Smooth muscle cell (in vitro differentiated cells): ENCODE measurements around the gene ERH. TPM values are rescaled to one million over a fixed set of nuclear protein-coding genes. Genes with fewer than 3 reads are reported as not detected.

Experiments used
- DNase-seq: peaks from one replicate; lab custom pipeline; 2025; ENCODE audit not compliant: unreplicated experiment; lab: John Stamatoyannopoulos, UW
- H2AFZ ChIP-seq: fragments of 200-600 bp; sonication (generic); 2 replicates; pipeline ENCODE4 v1.6.0; 2016; ENCODE audit warnings: antibody characterized with exemption, low read depth, mild to moderate bottlenecking
- H3F3A ChIP-seq: fragments of 200-600 bp; sonication (generic); 2 replicates; pipeline ENCODE4 v1.6.0; 2017; ENCODE audit warnings: antibody characterized with exemption, low read depth
- H3K27ac ChIP-seq: fragments of 200-600 bp; sonication (generic); 2 replicates; pipeline ENCODE4 v1.5.1; 2016; ENCODE audit warnings: low read depth, mild to moderate bottlenecking
- H3K27me3 ChIP-seq: fragments of 200-600 bp; sonication (generic); 2 replicates; pipeline ENCODE4 v1.6.1; 2016; ENCODE audit warnings: low read depth, mild to moderate bottlenecking
- H3K36me3 ChIP-seq: fragments of 200-600 bp; sonication (generic); 2 replicates; pipeline ENCODE4 v1.5.1; 2016; ENCODE audit warnings: low read depth
- H3K4me1 ChIP-seq: fragments of 200-600 bp; sonication (generic); 2 replicates; pipeline ENCODE4 v1.5.1; 2016; ENCODE audit warnings: low read depth
- H3K4me2 ChIP-seq: fragments of 200-600 bp; sonication (generic); 2 replicates; pipeline ENCODE4 v1.6.0; 2016; ENCODE audit warnings: mild to moderate bottlenecking
- H3K4me3 ChIP-seq: fragments of 200-600 bp; sonication (generic); 2 replicates; pipeline ENCODE4 v1.5.1; 2016; ENCODE audit warnings: mild to moderate bottlenecking
- H3K79me2 ChIP-seq: fragments of 200-600 bp; sonication (generic); 2 replicates; pipeline ENCODE4 v1.6.0; 2016; ENCODE audit warnings: low read depth, mild to moderate bottlenecking
- H3K9ac ChIP-seq: fragments of 200-600 bp; sonication (generic); 2 replicates; pipeline ENCODE4 v1.6.0; 2016; ENCODE audit warnings: low read depth
- H3K9me3 ChIP-seq: fragments of 200-600 bp; sonication (generic); replicated peaks from 2 replicates; pipeline ENCODE4 v1.5.1; 2016; ENCODE audit warnings: low read depth
- H4K20me1 ChIP-seq: fragments of 200-600 bp; sonication (generic); 2 replicates; pipeline ENCODE4 v1.6.0; 2016; ENCODE audit warnings: low read depth
- CTCF ChIP-seq: fragments of 200-600 bp; sonication (generic); IDR thresholded peaks from 2 replicates; pipeline ENCODE4 v1.5.1; 2017; ENCODE audit warnings: borderline replicate concordance, mild to moderate bottlenecking, antibody characterized with exemption; ENCODE audit not compliant: insufficient read depth, poor library complexity, severe bottlenecking
- WGBS: methylation state at CpG from one replicate; pipeline ENCODE4 v1.1.7; 2016; ENCODE audit warnings: low lambda C conversion rate; 5-methylcytosine and 5-hydroxymethylcytosine counted together
- polyA plus RNA-seq: library from polyadenylated mRNA; unstranded; fragments of >200 nt; fragmentation: Nextera tagmentation; extraction: Ambion mirVana; gene quantifications from 2 replicates; pipeline ENCODE4 v1.2.1, GENCODE V29; 2016
- total RNA-seq: library from RNA; depleted of rRNA; stranded (reverse); fragments of >200 nt; gene quantifications from 2 replicates; pipeline ENCODE4 v1.2.3, GENCODE V29; 2014

The ERH gene
- total and polyA plus RNA-seq, 2 experiments from 2014 or later: 118 to 208 TPM

DNA sequence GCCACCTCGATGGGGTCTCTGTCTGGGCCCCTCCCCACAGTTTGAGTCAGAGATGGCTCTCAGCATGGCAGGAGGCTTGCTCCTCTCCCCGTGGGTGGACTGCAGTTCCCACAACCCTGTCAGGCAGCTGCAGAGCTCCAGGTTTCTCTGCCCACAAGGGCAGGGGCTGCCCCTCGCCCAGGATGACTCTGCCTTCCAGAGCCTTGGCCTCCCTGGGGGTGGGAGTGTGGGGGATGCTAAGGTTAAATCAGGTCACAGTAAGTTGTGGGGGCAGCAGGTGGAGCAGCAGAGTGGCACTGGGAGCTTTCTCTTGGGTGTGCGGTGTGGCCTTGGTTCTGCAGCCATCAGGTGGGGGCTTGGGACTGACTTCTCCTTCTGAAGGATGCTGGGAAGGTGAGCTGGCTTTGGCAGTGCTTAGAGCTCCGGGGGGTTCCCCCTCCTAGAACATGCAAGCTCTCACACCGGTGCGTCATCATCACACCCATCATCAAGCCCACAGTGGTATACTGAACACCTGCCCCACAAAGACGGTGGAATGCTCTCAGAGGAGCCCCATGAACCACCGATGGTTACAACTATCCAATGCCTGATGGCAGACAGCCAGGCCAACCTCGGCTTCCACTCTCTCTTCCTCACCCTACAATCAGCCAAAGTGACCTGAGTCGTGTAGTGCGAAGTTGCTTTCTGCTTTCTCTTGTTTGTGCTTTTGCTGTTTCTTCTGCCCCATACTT, 39.7 kb downstream of the ERH start:
- no peaks in the 10 kb centered on the region for H3K79me2 ChIP-seq
- H4K20me1 ChIP-seq: no peaks in the 10 kb centered on the region
- H3K9ac ChIP-seq: no peak overlapping the region
- no peaks in the 10 kb centered on the region for H3K4me1 ChIP-seq
- peaks cover under 1% of the 10 kb centered on the region for H3K27me3 ChIP-seq
- H3K4me3 ChIP-seq: no peak overlapping the region
- no peak for DNase-seq
- H3K9me3 ChIP-seq: no peaks in the 10 kb centered on the region
- TF ChIP-seq CTCF: no peak
- no peak overlapping the region for H3K27ac ChIP-seq
- no peak overlapping the region for H2AFZ ChIP-seq
- H3K36me3 ChIP-seq: no peaks in the 10 kb centered on the region
- WGBS: 90% methylated on average over 12 of the region's 12 CpGs
- no peak overlapping the region for H3K4me2 ChIP-seq
- H3F3A ChIP-seq: no peaks in the 10 kb centered on the region

GRCh38 chr14:69357544-69358200, 40.4 kb downstream of the ERH start:
- no peak overlapping the region for H3K27ac ChIP-seq
- no peaks in the 10 kb centered on the region for H3F3A ChIP-seq
- no peaks in the 10 kb centered on the region for H4K20me1 ChIP-seq
- no peak overlapping the region for H3K4me2 ChIP-seq
- H3K9me3 ChIP-seq: no peaks in the 10 kb centered on the region
- no peak for TF ChIP-seq CTCF
- H3K79me2 ChIP-seq: no peaks in the 10 kb centered on the region
- no peaks in the 10 kb centered on the region for H3K36me3 ChIP-seq
- peaks cover 4% of the 10 kb centered on the region for H3K27me3 ChIP-seq
- no peak overlapping the region for H3K9ac ChIP-seq
- H2AFZ ChIP-seq: no peak overlapping the region
- no peak for DNase-seq
- H3K4me1 ChIP-seq: no peaks in the 10 kb centered on the region
- no peak overlapping the region for H3K4me3 ChIP-seq
- WGBS: 69% methylated on average over 7 of the region's 7 CpGs

DNA sequence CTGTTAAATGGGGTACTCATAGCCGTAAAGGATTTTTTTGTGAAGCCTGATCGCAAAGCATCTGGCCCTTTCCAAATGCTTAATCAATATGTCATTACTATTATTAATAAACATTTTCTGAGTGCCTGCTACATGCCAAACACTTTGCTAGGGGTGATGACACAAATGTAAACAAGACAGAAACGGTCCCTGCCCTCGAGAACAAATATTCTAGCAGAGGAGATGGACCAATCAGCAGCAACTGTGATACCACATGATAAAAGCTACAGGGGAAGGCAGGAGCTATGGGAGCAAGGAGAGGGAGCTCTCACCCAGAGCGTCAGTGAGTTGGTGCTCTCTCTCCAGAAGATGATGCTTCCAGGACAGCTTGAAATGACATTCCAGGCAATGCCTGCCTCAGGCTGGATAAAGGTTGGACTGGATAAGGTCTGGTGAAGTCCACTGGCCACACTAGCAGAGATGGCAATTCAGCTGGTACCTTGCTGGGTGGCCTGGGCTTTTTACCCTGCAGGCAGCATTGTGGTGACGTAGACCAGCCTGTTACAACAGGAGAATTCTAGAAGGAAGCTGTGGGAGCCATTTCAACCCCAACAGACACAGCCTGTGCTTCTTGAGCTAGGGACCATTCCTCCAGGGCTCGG, 41.1 kb downstream of the ERH start:
- peaks cover 4% of the 10 kb centered on the region for H3K27me3 ChIP-seq
- no peak overlapping the region for H3K4me2 ChIP-seq
- H3K79me2 ChIP-seq: no peaks in the 10 kb centered on the region
- no peaks in the 10 kb centered on the region for H3K9me3 ChIP-seq
- TF ChIP-seq CTCF: no peak
- H2AFZ ChIP-seq: no peak overlapping the region
- H3K4me3 ChIP-seq: no peak overlapping the region
- no peak overlapping the region for H3K9ac ChIP-seq
- no peak overlapping the region for H3K27ac ChIP-seq
- DNase-seq: no peak
- H3K36me3 ChIP-seq: no peaks in the 10 kb centered on the region
- 77% methylated on average over 7 of the region's 7 CpGs for WGBS
- H3K4me1 ChIP-seq: no peaks in the 10 kb centered on the region
- no peaks in the 10 kb centered on the region for H3F3A ChIP-seq
- no peaks in the 10 kb centered on the region for H4K20me1 ChIP-seq
